CD8-positive, alpha-beta memory T cell (primary cell): ENCODE measurements around the gene MED13L. TPM values are rescaled to one million over a fixed set of nuclear protein-coding genes. Genes with fewer than 3 reads are reported as not detected.

Source experiments
- CTCF ChIA-PET: fragments of 350-600 bp; sonication (Branson Sonifier 250); formaldehyde crosslinking; loops from one replicate; lab custom pipeline; 2021; ENCODE audit warnings: antibody characterized with exemption; lab: Charles Lee
- POLR2A ChIA-PET: fragments of 350-600 bp; sonication (Branson Sonifier 250); formaldehyde crosslinking; loops from one replicate; lab custom pipeline; 2021; ENCODE audit warnings: antibody characterized with exemption; lab: Charles Lee
- DNase-seq, 5 donors: peaks; one replicate each; pipeline versions ENCODE4 v3.0.0 to v3.0.0-alpha.2; 2020 to 2022; ENCODE audit warnings: mixed read lengths in 1 of 5
- H3K27ac ChIP-seq: one replicate; pipeline ENCODE4 v1.7.0; 2013; ENCODE audit warnings: low read depth, mild to moderate bottlenecking, low read length, moderate library complexity
- H3K27me3 ChIP-seq: 2 replicates; pipeline ENCODE4 v1.7.0; 2013; ENCODE audit warnings: low read length, mild to moderate bottlenecking; ENCODE audit not compliant: insufficient read depth, poor library complexity, severe bottlenecking
- H3K36me3 ChIP-seq: 2 replicates; pipeline ENCODE4 v1.7.0; 2013; ENCODE audit warnings: mild to moderate bottlenecking, low read length, moderate library complexity; ENCODE audit not compliant: insufficient read depth
- H3K4me1 ChIP-seq: 2 replicates; pipeline ENCODE4 v1.7.0; 2013; ENCODE audit warnings: mild to moderate bottlenecking, low read length, moderate library complexity; ENCODE audit not compliant: insufficient read depth
- H3K4me3 ChIP-seq: 2 replicates; pipeline ENCODE4 v1.7.0; 2013; ENCODE audit warnings: mild to moderate bottlenecking, low read length
- H3K9me3 ChIP-seq: 2 replicates; pipeline ENCODE4 v1.7.0; 2013; ENCODE audit warnings: mild to moderate bottlenecking, low read length
- H3K27ac Mint-ChIP-seq, 8 donors: one replicate each; pipeline ENCODE4 v1.8.0; 2020 to 2021; ENCODE audit warnings: mixed read lengths in 8 of 8, mild to moderate bottlenecking in 6 of 8, inconsistent platforms in 3 of 8, moderate library complexity in 3 of 8
- H3K27me3 Mint-ChIP-seq, 2 donors: one replicate each; pipeline ENCODE4 v1.8.0; 2020 to 2021; ENCODE audit warnings: mixed read lengths in 2 of 2, mild to moderate bottlenecking in 1 of 2, moderate library complexity in 1 of 2
- H3K36me3 Mint-ChIP-seq, 3 donors: one replicate each; pipeline ENCODE4 v1.8.0; 2020 to 2021; ENCODE audit warnings: mixed read lengths in 3 of 3, inconsistent platforms in 1 of 3, mild to moderate bottlenecking in 1 of 3
- H3K4me1 Mint-ChIP-seq, 3 donors: one replicate each; pipeline ENCODE4 v1.8.0; 2020 to 2021; ENCODE audit warnings: mixed read lengths in 3 of 3, inconsistent platforms in 1 of 3, mild to moderate bottlenecking in 1 of 3
- H3K4me3 Mint-ChIP-seq, 7 donors: one replicate each; pipeline ENCODE4 v1.8.0; 2020 to 2021; ENCODE audit warnings: mixed read lengths in 7 of 7, mild to moderate bottlenecking in 6 of 7, moderate library complexity in 4 of 7, inconsistent platforms in 2 of 7
- H3K9me3 Mint-ChIP-seq, 5 donors: one replicate each; pipeline ENCODE4 v1.8.0; 2020 to 2022; ENCODE audit warnings: mixed read lengths in 5 of 5, mild to moderate bottlenecking in 3 of 5, moderate library complexity in 2 of 5, inconsistent platforms in 1 of 5
- polyA plus RNA-seq: library from polyadenylated mRNA; unstranded; fragments of 300-500 nt; fragmentation: Illumina TruSeq; gene quantifications from one replicate; pipeline ENCODE4 v1.2.3, GENCODE V29; 2021
- total RNA-seq, 2 experiments: library from RNA; stranded (reverse); gene quantifications; one replicate each; pipeline ENCODE4 v1.2.3, GENCODE V29; 2021

Gene MED13L
- total and polyA plus RNA-seq, 3 experiments from 2014 or later: 6.6 to 53.4 (median 49.7) TPM

DNA sequence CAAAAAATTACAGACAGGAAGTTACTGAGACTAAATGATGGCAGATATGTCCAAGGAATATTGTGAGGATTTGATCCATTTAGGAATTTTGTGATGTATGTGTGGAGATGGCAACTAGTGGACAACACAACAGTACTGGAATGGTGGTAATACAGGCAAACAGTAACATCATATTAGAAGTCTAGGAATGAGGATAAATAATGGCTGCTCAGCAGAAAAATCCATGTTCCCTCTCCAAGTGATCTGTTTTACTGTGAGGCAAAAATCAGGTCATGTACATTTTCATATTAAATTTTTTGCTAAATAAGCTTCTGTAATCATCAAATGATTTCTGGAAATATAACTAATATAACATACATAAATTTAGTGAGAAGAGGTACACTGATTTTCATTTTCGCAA is 108.4 kb downstream of the MED13L start:
- Histone ChIP-seq H3K36me3 (no peaks in the 10 kb centered on the region), H3K4me3 (no peak overlapping the region), H3K9me3 (no peaks in the 10 kb centered on the region), H3K4me1 (peaks cover 44% of the 10 kb centered on the region), H3K27ac (no peak overlapping the region), H3K27me3 (no peaks in the 10 kb centered on the region)
- no peaks in the 10 kb centered on the region for H3K9me3 Mint-ChIP-seq
- H3K4me3 Mint-ChIP-seq: no peak overlapping the region
- H3K27me3 Mint-ChIP-seq: no peaks in the 10 kb centered on the region
- no peak for DNase-seq
- ChIA-PET POLR2A (no interaction called here), CTCF (no interaction called here)
- no peaks in the 10 kb centered on the region for H3K36me3 Mint-ChIP-seq
- H3K4me1 Mint-ChIP-seq: peaks cover 51 to 80% (median 72%) of the 10 kb centered on the region in 3 donors
- peak overlapping the region in 1 of 8 donors; percentile 70 for H3K27ac Mint-ChIP-seq

GRCh38 chr12:116166306-116166705 is 111.2 kb downstream of the MED13L start:
- DNase-seq: no peak
- no peaks in the 10 kb centered on the region for H3K9me3 ChIP-seq
- H3K36me3 Mint-ChIP-seq: no peaks in the 10 kb centered on the region
- H3K27me3 ChIP-seq: no peaks in the 10 kb centered on the region
- H3K4me3 Mint-ChIP-seq: no peak overlapping the region
- ChIA-PET POLR2A (no interaction called here), CTCF (no interaction called here)
- no peak overlapping the region for H3K27ac ChIP-seq
- H3K4me1 Mint-ChIP-seq: peaks cover 38 to 74% (median 62%) of the 10 kb centered on the region in 3 donors
- H3K36me3 ChIP-seq: no peaks in the 10 kb centered on the region
- H3K4me3 ChIP-seq: no peak overlapping the region
- H3K27me3 Mint-ChIP-seq: no peaks in the 10 kb centered on the region
- no peaks in the 10 kb centered on the region for H3K9me3 Mint-ChIP-seq
- peak overlapping the region in 1 of 8 donors; percentile 64 for H3K27ac Mint-ChIP-seq
- peaks cover 30% of the 10 kb centered on the region for H3K4me1 ChIP-seq

DNA sequence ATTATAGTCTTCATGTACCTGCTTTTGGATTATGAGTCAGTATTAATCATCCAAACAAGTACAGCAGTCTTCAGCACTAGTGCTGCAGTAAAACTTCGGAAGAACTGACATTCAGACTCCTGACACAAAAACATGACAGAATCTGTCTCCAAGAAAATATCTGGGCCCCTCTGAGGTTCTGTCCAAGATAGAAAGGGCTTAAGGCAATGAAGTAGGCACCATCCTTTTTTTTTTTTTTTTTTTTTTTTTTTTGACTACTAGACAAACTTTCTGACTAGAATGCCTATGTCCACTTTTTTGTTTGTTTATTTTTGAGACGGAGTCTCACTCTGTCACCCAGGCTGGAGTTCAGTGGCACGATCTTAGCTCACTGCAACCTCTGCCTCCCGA is 112.5 kb downstream of the MED13L start:
- H3K36me3 Mint-ChIP-seq: no peaks in the 10 kb centered on the region
- Histone ChIP-seq H3K27ac (peak overlapping the region; percentile 34), H3K4me3 (no peak overlapping the region), H3K9me3 (no peaks in the 10 kb centered on the region), H3K27me3 (no peaks in the 10 kb centered on the region), H3K36me3 (no peaks in the 10 kb centered on the region), H3K4me1 (peaks cover 37% of the 10 kb centered on the region)
- peaks cover 43 to 78% (median 65%) of the 10 kb centered on the region in 3 donors for H3K4me1 Mint-ChIP-seq
- H3K4me3 Mint-ChIP-seq: no peak overlapping the region
- H3K27ac Mint-ChIP-seq: peak overlapping the region in 2 of 8 donors; percentile 52 to 53
- no peaks in the 10 kb centered on the region for H3K9me3 Mint-ChIP-seq
- CTCF ChIA-PET: no interaction called here
- H3K27me3 Mint-ChIP-seq: no peaks in the 10 kb centered on the region
- POLR2A ChIA-PET: no interaction called here
- no peak for DNase-seq

DNA sequence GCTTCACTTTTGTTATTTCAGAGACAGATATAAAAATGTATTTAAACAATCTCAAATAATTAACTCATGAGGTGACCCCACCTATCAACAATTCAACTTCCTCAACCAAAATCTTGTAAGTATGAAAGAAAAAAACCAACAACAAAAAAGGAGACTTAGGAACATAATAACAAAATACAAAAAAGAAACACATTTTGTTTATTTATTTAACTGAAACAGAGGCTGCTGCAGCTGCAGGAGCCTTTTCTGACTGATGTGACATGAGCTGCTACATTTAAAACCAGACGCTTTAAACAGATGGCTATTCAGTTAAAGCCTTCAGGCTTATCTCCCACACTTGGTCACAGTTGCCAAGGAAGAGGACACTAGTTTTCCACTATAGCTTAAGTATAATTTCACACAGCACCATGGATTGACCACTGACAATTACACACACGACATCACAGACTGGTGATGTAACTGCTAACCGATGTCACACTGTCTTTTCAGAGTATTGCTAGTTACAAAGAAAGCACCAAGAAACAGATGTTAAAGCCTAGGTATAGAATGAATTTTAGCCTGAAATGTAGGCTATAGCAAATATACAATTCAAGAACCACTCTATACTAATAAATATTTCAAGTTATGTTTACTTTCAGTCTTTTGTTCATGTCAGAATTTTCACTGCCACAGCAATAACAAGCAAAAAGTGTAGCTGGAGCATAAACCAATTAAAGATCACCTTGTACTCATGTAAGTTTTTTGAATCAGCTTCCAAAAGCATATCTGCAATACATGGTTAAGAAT is 113.0 kb downstream of the MED13L start:
- peaks cover 37% of the 10 kb centered on the region for H3K4me1 ChIP-seq
- DNase-seq: no peak
- no peaks in the 10 kb centered on the region for H3K36me3 ChIP-seq
- POLR2A ChIA-PET: no interaction called here
- Mint-ChIP-seq H3K4me3 (no peak overlapping the region), H3K4me1 (peaks cover 40 to 76% (median 61%) of the 10 kb centered on the region in 3 donors), H3K27ac (peak overlapping the region in 1 of 8 donors; percentile 25), H3K36me3 (no peaks in the 10 kb centered on the region), H3K9me3 (no peaks in the 10 kb centered on the region), H3K27me3 (no peaks in the 10 kb centered on the region)
- no peak overlapping the region for H3K4me3 ChIP-seq
- no peaks in the 10 kb centered on the region for H3K27me3 ChIP-seq
- peak overlapping the region; percentile 2 for H3K27ac ChIP-seq
- CTCF ChIA-PET: no interaction called here
- H3K9me3 ChIP-seq: no peaks in the 10 kb centered on the region

DNA sequence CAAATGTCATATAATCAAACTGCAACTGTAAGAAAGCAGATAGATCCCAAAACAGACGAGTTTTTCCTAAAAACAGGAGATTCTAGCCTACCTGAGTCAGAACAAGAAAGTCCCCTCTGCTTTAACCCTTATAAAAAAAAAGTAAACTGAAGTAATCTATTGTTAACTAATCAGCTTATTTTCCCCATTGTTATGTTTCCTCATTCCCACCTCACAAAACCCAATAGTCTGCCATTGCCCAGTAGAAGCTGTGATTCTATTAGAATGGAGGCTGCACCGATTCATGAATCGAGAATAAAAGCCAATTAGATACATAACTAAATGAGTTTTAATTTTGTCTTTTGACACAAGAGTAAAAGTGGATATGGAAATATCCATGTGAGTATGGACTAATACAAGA is 115.4 kb downstream of the MED13L start:
- ChIA-PET CTCF (no interaction called here), POLR2A (no interaction called here)

DNA sequence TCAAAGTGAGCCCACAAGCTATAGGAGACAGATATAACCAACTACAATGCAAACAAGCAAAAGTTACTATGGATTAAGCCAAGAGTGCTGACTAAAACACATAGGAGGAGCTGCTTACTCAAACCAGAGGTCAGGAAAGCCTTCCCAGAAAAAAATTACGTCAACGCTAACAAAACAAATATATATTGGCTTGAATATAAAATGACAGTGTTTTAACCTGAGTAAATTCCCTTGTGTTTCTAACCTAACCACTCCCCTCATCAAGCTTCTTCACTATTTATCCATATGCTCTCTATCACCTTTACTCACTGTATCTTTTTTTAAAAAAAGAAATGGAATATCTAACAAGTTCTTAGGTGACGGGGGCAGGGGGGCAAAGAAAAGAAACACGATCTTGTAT is 115.9 kb downstream of the MED13L start:
- peaks cover 40% of the 10 kb centered on the region for H3K4me1 ChIP-seq
- H3K4me1 Mint-ChIP-seq: peaks cover 61 to 87% (median 74%) of the 10 kb centered on the region in 3 donors
- H3K27me3 Mint-ChIP-seq: no peaks in the 10 kb centered on the region
- H3K4me3 ChIP-seq: no peak overlapping the region
- H3K36me3 ChIP-seq: no peaks in the 10 kb centered on the region
- ChIA-PET POLR2A (no interaction called here), CTCF (no interaction called here)
- H3K9me3 ChIP-seq: no peaks in the 10 kb centered on the region
- H3K36me3 Mint-ChIP-seq: no peaks in the 10 kb centered on the region
- H3K27ac Mint-ChIP-seq: no peak overlapping the region
- H3K9me3 Mint-ChIP-seq: no peaks in the 10 kb centered on the region
- no peak for DNase-seq
- no peak overlapping the region for H3K27ac ChIP-seq
- H3K4me3 Mint-ChIP-seq: no peak overlapping the region
- no peaks in the 10 kb centered on the region for H3K27me3 ChIP-seq

More for the DNA sequence above, 115.4 kb downstream of the MED13L start:
- no peaks in the 10 kb centered on the region for H3K9me3 ChIP-seq
- no peaks in the 10 kb centered on the region for H3K36me3 ChIP-seq
- no peak overlapping the region for H3K27ac ChIP-seq
- no peaks in the 10 kb centered on the region for H3K27me3 Mint-ChIP-seq
- peaks cover 41% of the 10 kb centered on the region for H3K4me1 ChIP-seq
- no peaks in the 10 kb centered on the region for H3K36me3 Mint-ChIP-seq
- H3K9me3 Mint-ChIP-seq: no peaks in the 10 kb centered on the region
- no peak overlapping the region for H3K27ac Mint-ChIP-seq
- peaks cover 57 to 84% (median 74%) of the 10 kb centered on the region in 3 donors for H3K4me1 Mint-ChIP-seq
- no peak overlapping the region for H3K4me3 ChIP-seq
- no peak for DNase-seq
- H3K27me3 ChIP-seq: no peaks in the 10 kb centered on the region
- no peak overlapping the region for H3K4me3 Mint-ChIP-seq

GRCh38 chr12:116160883-116161458 is 116.5 kb downstream of the MED13L start:
- CTCF ChIA-PET: no interaction called here
- peak overlapping the region in 1 of 8 donors; percentile 43 for H3K27ac Mint-ChIP-seq

GRCh38 chr12:116160231-116160630 is 117.3 kb downstream of the MED13L start:
- no peaks in the 10 kb centered on the region for H3K9me3 Mint-ChIP-seq
- no peaks in the 10 kb centered on the region for H3K36me3 Mint-ChIP-seq
- Histone ChIP-seq H3K9me3 (no peaks in the 10 kb centered on the region), H3K27me3 (no peaks in the 10 kb centered on the region), H3K4me1 (peaks cover 27% of the 10 kb centered on the region), H3K36me3 (no peaks in the 10 kb centered on the region), H3K4me3 (no peak overlapping the region), H3K27ac (no peak overlapping the region)
- H3K4me1 Mint-ChIP-seq: peaks cover 56 to 81% (median 65%) of the 10 kb centered on the region in 3 donors
- no peak for DNase-seq
- no peak overlapping the region for H3K4me3 Mint-ChIP-seq
- POLR2A ChIA-PET: interaction anchor here (0.6 kb wide), 1 partner anchor 23 kb away, joined by 3 read pairs; no protein-coding TSS in a partner anchor
- H3K27me3 Mint-ChIP-seq: no peaks in the 10 kb centered on the region
- CTCF ChIA-PET: interaction anchor here (0.9 kb wide), 1 partner anchor 76 kb away, joined by 4 read pairs; no protein-coding TSS in a partner anchor
- no peak overlapping the region for H3K27ac Mint-ChIP-seq

More at GRCh38 chr12:116160883-116161458, 116.5 kb downstream of the MED13L start:
- Histone ChIP-seq H3K9me3 (no peaks in the 10 kb centered on the region), H3K4me1 (peaks cover 34% of the 10 kb centered on the region), H3K36me3 (no peaks in the 10 kb centered on the region), H3K27me3 (no peaks in the 10 kb centered on the region), H3K4me3 (no peak overlapping the region), H3K27ac (no peak overlapping the region)
- Mint-ChIP-seq H3K27me3 (no peaks in the 10 kb centered on the region), H3K9me3 (no peaks in the 10 kb centered on the region), H3K4me3 (no peak overlapping the region), H3K4me1 (peaks cover 61 to 85% (median 72%) of the 10 kb centered on the region in 3 donors), H3K36me3 (no peaks in the 10 kb centered on the region)
- POLR2A ChIA-PET: no interaction called here
- DNase-seq: no peak
